ENCODE results near the gene DOK5.

Gene DOK5

DNA sequence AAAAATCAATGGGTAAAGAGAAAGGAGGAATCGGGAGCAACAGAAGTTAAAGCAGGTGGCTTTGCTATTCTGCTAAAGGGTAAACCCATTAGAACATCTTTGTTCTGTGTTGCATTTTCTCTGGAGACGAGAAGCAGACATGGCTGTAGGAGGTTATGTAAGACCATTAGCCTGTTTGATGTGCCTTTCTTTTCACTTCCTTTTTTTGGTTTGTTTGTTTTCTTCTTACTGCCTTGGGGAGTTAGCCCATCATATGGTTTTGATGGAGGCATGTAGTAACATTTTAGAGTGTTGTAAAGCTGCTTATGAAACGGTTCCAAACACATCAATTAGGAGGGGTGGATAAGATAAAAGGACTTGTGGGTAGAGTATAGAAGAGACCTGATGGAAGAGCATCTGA is 131.0 kb downstream of the DOK5 start:
- DNase-seq (ENCODE audit: extremely low read depth in 1 of 2, low read depth in 1 of 2), result no peak

DNA sequence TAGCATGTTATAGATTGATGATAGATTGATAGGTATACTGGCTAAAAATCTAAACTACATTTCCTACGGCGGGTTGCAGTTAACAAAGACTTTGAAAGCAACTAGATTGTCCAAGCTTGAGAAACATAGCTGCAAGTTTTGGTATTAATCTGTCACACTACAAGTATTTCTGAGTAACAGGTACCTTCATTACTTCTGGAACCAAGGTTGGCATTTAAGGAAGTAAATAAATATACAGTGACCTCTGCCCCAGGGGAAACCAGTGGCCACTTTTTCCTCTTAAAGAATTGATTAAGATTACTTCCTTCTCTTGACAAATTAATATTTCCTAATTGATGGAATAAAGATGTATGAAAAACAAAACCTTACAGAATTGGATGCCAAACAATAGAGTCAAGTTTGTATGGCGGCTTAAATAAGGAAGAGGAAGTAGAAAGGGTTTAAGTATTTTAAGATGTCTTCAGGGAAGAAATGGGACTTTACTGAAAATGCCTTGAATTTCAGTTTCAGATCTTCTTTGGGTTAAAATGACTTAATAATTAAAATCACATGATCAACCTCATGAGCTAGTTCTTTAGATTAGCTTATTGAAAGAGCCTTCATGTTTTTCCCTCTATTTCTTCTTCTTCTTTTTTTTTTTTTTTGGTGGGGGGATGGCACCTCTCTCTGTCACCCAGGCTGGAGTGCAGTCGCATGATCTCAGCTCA is 132.8 kb downstream of the DOK5 start:
- no peak for DNase-seq (ENCODE audit: extremely low read depth in 1 of 2, low read depth in 1 of 2)

DNA sequence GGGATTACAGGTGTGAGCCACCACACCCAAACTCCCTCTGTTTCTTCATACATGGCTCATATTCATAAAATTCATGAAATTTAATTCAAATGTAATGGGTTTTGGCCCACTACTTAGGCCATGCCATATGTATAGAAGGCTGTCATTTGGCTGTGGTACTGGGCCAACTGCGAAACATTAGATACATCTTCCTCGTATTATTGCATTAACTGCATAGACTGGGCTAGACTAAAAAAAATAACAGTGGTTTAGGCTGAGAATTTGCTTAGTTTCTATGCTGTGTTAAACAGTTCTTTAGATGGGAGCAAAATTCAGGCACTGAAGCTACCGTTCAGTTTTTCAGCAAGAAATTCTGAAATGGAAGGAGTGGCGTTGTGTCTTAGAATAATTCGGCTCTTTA is 133.6 kb downstream of the DOK5 start:
- no peak for DNase-seq (ENCODE audit: extremely low read depth in 1 of 2, low read depth in 1 of 2)

DNA sequence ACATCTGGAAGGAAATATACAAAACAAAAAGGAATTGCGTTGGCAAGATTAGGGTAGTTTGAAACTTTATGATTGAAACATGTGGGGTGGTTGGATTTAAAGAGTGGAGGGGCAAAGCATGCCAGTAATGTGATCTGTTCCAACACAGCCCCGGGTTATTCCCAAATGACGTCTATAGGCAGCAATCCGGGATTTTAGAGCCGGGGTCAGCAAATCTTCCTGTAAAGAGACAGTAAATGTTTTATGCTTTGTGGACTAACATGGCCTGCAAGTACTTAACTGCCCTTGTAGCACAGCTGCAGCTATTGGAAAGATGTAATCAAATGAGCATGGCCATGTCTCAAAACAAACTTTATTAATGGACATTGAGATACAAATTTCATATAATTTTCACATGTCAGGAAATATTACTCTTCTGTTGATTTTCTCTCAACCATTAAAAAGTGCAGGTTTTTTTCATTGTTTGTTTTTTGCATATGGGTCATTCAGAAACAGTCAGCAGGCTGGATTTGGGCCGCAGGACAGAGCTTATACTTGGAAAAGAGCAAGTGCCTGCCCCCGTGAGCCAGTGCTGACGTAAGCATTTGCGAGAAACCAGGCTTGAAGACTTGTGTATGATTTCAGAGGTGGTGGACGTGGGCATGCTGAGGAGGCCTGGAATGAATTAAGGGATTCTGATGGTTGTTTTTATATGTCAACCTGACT is 136.5 kb downstream of the DOK5 start:
- no peak for DNase-seq (ENCODE audit: extremely low read depth in 1 of 2, low read depth in 1 of 2)

DNA sequence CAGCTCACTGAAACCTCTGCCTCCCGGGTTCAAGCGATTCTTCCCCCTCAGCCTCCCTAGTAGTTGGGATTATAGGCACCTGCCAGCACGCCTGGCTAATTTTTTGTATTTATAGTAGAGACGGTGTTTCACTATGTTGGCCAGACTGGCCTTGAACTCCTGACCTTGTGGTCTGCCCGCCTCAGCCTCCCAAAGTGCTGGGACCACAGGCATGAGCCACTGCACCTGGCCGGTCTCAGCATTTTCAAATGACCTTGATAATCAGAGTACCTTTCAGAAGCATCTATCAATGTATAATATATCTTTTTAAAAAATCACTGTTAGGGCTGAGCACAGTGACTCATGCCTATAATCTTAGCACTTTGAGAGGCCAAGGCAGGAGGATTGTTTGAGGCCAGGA is 143.0 kb downstream of the DOK5 start:
- DNase-seq (ENCODE audit: extremely low read depth in 1 of 2, low read depth in 1 of 2), result no peak

DNA sequence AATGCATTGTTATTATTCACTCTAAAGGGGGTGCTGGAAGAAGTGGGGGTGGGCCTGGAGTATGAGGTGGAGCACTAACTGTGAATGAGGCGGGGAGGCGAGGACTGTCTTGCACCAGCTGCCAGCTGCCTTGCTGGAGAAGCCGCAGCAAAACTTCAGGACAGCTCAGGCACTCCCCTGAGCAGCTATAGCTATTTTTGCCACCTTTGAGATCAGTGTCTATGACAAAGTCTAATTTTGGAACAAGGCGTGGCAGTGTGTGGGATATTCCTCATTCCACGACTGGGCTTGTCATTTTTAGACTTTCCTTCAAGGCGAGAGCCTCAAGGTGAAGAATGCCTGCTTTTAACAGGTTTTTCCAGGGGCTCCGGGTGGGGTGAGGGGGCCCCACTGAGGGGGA is 143.8 kb downstream of the DOK5 start:
- DNase-seq (ENCODE audit: extremely low read depth in 1 of 2, low read depth in 1 of 2), result no peak

DNA sequence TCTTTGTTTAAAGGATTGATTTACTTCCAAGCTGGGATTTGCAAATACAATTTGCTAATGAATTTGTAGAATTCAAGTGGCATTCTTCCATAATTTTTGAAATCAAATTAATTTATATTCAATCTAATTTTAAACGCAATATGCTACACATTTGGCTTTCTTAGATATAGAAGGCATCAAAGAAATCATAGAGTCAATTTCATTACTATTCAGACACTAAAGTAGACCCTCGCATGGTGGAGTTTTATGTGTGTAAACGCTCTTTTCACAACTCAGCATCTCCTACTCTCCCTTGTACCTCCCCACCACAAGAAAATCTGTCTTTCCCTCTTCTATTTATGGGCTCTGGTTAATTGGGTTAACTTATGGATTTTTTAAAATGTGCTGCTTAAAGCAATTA is 144.3 kb downstream of the DOK5 start:
- no peak for DNase-seq (ENCODE audit: extremely low read depth in 1 of 2, low read depth in 1 of 2)

DNA sequence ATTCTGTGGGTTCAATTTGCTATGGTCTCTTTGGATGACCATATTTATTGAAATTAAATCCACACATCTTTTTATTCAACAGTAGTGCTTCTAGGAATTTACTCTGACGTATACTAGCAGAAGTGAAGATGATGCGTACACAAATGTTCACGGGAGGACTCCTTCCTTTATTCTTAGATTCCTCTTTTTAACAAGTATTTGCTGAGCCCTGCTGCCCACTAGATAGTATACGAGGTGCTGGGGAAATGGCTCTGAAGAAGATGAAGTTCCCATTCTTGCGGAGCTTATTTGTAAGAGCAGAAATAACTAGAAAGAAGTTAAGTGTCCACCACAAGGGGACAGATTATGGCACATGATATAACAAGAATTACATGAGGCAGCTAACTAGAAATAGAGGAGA is 145.2 kb downstream of the DOK5 start:
- no peak for DNase-seq (ENCODE audit: extremely low read depth in 1 of 2, low read depth in 1 of 2)

DNA sequence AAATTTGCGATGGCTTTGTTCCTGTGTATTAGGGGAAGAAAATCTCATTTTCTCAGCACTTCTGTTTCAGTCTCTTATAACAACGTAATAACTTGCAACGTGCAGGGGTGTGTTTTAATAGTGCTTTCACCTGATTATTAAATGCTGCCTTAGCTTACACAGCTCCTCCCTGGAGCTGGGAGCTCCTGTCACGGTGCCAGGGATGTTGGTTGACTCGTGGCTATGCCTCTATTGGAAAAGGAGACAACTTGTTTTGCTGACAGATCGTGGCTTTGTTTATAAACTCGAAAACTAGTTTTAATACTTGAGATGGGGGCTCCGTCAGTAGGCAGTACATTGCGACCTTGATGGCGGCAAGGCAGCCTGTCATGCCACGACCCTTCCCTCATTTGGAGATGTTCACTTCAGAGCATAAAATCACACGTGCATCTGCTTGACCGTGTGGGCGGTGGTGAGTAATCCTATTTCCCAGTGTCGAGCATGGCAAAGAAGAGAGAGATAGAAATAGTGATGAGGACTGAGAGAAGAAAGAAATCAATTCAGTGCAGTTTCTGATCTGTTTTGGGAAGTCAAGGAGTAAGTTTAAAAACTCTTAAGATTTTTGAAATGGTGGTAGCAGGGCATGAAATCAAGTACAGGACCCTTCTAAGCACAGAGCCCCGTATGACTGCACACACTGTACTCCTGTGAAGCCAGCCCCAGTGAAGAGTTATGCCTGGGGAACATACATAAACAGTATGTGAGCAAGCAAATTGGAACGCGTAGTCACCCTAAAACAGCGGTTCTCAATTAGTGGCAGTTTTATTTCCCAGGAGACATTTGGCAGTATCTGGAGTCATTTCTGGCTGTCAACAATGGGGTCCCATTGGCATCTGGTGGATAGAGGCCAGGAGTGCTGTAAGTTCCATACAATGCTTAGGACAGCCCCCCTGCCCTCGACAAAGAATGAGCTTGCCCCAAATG is 147.2 kb downstream of the DOK5 start:
- DNase-seq (ENCODE audit: extremely low read depth in 1 of 2, low read depth in 1 of 2), result no peak

DNA sequence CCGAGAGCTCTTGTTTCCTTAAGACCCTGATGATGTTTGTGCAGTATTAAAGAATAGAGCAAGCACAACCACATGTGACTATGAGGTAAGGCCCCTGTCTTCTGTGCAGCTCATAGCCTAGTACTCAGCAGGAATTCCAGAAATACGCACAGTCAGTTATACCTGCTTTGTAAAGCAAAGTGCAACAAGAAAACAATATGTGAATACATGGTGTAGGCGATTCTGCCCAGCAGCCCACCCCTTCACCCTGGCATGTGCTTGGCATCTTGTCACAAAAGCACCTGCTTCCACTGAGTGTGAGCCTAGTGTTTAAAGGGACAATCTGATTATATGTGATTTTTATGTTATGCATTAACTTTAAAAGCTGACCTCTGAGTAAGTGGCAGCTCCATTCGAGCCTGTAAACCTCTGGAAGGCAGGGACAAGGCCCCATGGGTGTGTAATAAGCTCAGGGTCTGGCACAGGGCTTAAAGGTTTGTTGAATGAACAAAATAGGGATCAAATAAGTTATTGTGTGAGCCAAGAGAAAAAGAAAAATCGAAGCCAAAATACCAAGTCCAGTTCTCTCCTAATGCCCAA is 148.7 kb downstream of the DOK5 start:
- DNase-seq (ENCODE audit: extremely low read depth in 1 of 2, low read depth in 1 of 2), result no peak

DNA sequence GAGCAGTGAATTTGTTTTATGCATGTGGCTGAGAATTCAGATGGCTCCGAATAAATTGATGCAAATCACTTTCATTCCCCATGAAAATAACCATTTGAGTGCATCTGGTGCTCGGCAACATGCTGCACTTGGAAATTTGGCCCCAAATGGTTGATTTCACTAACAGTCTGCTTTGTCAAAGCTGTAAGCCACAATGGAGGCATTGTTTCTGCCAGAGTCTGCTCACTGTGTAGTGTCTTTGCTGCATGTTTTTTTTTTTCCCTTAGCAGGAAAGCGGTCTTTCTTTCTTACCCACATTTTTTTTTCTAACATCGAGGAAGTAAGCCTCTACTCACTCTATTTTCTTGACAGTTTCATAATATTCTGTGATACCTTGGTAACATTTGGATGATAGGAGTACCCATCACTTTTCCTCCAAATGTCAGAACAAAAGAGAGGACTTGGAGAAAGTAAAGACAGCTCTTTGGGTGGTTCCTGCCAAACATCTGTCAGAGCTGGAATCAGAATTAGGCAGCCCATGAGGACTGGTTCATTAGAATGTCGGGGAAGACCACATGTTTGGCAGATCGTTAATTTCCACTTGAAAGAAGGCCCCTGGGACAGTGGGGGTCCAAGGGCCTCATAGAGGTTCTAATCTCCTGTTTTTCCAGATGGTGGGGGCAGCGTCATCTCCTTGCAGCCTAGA is 149.5 kb downstream of the DOK5 start:
- DNase-seq (ENCODE audit: extremely low read depth in 1 of 2, low read depth in 1 of 2), result no peak

DNA sequence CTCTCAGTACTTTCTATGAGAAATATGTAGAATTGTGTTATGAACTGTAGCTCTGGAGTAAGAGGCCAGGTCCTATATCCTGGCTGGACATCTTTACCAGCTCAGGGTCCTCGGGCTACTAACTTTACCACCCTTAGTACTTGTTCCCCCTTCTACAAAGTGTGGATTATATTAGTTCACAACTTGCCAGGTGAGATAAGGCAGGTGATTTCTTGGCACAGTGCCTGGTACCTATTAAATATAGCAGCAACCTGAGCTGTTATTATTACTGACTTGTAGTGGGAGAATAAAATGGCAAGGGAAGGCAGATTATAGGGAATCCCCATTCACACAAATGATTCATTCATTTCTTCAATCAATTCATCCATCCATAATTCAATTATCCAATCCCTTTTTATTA is 150.1 kb downstream of the DOK5 start:
- no peak for DNase-seq (ENCODE audit: extremely low read depth in 1 of 2, low read depth in 1 of 2)

DNA sequence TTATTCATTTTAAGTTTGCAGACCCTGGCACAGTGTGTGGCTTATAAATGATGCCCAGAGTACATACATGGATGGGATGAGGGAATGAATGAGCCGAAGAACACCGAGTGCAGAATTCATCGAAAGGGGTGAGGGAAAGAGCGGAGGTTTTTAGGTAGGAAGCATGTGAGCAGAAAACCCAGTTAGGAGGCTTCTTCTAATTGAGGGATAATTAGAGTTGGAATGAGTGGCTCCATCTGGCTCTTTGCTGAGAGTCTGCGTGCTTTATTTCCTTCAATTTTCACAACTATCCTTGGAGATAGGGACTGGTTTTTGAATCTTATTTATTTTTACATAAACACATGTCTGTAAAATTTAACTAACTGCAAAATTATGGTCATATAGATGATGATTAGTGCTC is 150.7 kb downstream of the DOK5 start:
- DNase-seq (ENCODE audit: extremely low read depth in 1 of 2, low read depth in 1 of 2), result no peak

DNA sequence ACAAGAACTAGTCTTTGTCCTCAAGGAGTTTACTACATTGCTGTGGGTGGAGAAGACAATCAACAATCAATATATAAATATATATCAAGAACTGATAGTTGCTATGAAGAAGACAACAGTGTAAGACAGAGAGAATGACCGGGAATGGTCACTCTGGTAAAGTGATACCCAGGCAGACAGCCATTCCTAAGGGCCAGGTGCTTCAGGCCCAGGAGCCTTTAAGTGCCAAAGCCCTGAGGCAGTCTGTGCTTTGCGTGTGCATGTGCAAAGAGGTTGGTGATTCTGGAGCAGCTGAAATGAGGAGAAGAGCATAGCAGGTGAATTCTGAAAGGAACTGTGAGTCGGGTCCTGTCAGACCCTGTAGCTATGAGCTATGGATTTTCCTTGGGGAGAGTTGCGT is 154.2 kb downstream of the DOK5 start:
- DNase-seq (ENCODE audit: extremely low read depth in 1 of 2, low read depth in 1 of 2), result no peak

DNA sequence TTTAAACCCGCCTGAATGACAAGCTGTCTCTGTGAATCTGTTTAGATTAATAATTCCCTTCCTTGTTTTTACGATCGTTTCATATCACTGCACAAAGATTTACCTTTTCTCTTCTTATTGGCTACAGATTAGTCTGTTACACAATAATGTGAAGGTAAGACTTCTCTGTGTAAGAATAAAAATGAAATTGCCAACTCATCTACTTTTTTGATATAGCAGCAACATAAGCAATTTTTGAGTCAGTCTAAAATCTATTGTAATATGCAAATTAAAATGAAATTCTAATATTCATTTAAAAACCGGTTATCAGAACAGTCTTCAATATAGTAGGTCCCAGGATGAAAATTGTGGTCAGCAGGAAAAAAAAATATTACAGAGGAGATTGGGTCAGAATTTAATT is 155.2 kb downstream of the DOK5 start:
- DNase-seq (ENCODE audit: extremely low read depth in 1 of 2, low read depth in 1 of 2), result no peak

DNA sequence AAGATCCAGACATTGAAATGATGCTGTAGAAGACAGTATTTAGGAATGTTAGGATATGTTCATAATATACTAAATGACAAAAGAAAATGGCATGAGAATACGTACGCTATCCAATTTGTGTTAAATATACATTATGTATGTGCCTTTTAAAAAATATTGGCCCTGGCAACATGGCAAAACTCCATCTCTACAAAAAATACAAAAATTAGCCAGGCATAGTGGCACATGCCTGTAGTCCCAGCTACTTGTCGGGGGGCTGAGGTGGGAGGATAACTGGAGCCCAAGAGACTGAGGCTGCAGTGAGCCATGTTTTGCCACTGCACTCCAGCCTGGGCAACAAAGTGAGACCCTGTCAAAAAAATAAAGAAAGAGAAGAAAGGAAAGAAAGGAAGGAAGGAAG is 155.7 kb downstream of the DOK5 start:
- DNase-seq (ENCODE audit: extremely low read depth in 1 of 2, low read depth in 1 of 2), result no peak

DNA sequence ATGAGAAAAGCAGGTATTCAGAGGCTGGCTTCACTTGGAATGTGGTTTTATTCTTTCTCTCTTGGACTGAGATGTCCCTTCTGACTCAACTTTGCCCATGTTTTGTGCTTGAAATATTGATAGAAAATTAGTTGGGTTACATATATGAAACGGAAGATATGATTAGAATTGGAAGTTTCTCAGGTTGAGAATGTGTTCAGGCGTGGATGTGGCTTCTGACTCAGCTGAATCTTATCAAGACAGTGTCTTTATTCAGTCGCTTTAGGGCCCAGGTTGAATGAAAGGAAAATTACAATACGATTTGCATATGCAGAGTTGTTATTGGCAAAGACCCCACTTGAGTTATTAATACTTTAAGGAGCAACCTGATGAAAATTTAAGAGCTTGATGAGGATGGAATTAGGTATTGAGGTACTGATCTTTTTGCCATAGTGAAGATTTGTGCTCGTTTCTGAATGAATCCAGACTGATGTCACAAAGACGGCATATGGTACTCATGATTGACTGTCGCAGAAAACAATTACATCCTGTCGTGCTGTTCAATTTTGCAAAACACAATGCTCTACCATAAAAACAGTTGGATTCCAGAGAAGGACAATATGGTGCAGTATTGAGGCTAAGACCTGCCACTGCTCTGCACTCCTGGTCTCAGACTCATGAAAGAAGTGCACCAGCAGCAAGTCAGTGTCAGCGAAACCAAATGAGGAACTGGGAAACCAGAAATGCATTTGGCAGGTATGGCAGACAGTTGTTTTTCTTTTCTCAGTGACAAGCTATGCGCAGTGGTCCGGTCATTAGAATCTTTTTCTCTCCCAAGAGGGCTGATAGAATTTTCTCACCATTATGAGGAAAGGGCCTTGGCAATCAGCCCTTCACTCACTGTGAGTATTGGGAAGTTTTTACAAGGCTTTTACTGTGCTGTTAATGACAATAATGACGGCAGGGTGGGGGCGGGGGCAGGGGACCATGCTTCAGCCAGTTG is 158.3 kb downstream of the DOK5 start:
- DNase-seq (ENCODE audit: extremely low read depth in 1 of 2, low read depth in 1 of 2), result no peak

DNA sequence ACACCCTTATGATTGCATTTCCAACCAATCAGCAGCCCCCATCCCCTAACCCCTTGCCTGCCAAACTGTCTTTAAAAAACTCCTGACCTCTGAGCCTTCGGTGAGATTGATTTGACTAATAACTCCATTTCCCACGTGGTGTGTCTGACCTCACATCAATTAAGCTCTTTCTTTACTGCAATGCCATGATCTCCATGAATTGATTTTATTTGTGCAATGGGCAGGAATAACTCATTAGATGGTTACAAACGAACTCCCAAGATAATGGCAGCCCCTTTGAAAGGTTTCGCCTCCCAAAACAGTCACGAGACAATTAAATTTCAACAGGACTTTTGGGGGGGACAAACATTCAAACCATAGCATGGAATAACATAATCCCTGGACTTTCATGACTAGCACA is 161.2 kb downstream of the DOK5 start:
- no peak for DNase-seq (ENCODE audit: extremely low read depth in 1 of 2, low read depth in 1 of 2)

DNA sequence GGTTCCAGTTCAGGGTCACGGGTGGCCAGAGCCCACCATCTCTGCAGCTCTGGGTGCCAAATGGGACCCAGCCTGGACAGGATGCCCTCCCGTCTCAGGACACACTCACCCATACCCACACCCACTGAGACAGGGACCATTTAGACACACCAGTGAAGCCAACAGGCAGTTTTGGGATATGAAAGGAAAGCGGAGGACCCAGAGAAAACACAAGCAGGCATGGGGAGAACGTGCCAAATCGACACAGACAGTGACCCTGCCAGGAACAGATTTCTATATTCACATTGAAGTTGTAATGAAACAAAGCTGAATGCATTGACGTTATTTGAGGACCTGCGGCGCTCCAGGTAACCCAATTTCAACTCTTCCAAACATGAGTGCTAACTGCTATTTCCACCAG is 164.5 kb downstream of the DOK5 start:
- no peak for DNase-seq (ENCODE audit: extremely low read depth in 1 of 2, low read depth in 1 of 2)

DNA sequence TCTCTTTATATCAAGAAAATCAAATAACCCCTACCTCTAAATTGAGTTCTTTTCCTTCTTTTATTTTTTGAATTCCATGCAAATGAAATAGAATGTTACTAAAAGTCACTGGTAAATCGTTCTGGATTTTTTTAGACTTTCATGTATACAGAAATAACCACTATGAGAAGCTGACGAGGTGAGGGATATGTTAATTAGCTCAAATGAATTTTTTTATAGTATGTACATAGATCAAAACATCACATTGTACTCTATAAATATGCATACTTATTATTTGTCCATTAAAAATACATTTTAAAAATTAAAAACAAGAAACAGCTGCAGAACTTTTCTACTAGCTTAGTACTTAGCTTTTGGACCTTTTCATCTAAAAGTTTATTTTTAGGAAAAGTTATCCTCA is 165.4 kb downstream of the DOK5 start:
- no peak for DNase-seq (ENCODE audit: extremely low read depth in 1 of 2, low read depth in 1 of 2)

Measured in activated CD8-positive, alpha-beta memory T cell treated with anti-CD3 and anti-CD28 coated beads for 1 hour (primary cell).